ENCODE results near the gene CNNM2.
"Not testable (repeated sequence)": the region's sequence is repeated elsewhere in the genome, so short reads cannot be mapped to it uniquely, and the experiment has no call there.

CNNM2 gene

GRCh38 chr10:103111031-103111917 is 193.2 kb downstream of the CNNM2 start:
- DNase-seq, result no peak

- no peak for DNase-seq
Measured at GRCh38 chr10:103111918-103112877, 194.1 kb downstream of the CNNM2 start.

- DNase-seq, result no peak
Measured at GRCh38 chr10:103114876-103115275, 196.8 kb downstream of the CNNM2 start.

- DNase-seq, result no peak
Measured at GRCh38 chr10:103117247-103117646, 199.2 kb downstream of the CNNM2 start.

GRCh38 chr10:103120546-103120945 is 202.5 kb downstream of the CNNM2 start:
- no peak for DNase-seq

- no peak for DNase-seq
Measured at GRCh38 chr10:103120977-103121735, 203.1 kb downstream of the CNNM2 start.

GRCh38 chr10:103123282-103124024 is 205.4 kb downstream of the CNNM2 start:
- DNase-seq, result no peak

GRCh38 chr10:103124420-103125096 is 206.5 kb downstream of the CNNM2 start:
- no peak for DNase-seq

GRCh38 chr10:103125323-103126267 is 207.5 kb downstream of the CNNM2 start:
- DNase-seq, result no peak

- no peak for DNase-seq
Measured at GRCh38 chr10:103127241-103127640, 209.1 kb downstream of the CNNM2 start.

GRCh38 chr10:103130180-103130579 is 212.1 kb downstream of the CNNM2 start:
- DNase-seq, result not testable (repeated sequence)

GRCh38 chr10:103130910-103131309 is 212.8 kb downstream of the CNNM2 start:
- DNase-seq, result no peak

- not testable (repeated sequence) for DNase-seq
Measured at GRCh38 chr10:103135168-103135567, 217.1 kb downstream of the CNNM2 start.

GRCh38 chr10:103139803-103140202 is 221.7 kb downstream of the CNNM2 start:
- no peak for DNase-seq

Data from DMS79 treated with DMSO at 0.1 percent for 48 hours (cell line).